Spinal cord (tissue), 10 donors: ENCODE results near the gene PTPN14. TPM values are rescaled to one million over a fixed set of nuclear protein-coding genes. Genes with fewer than 3 reads are reported as not detected.

Experiments
- DNase-seq, 6 donors: peaks; one replicate each; pipeline versions ENCODE4 v3.0.0 to v3.0.0-alpha.2; 2013 to 2015; ENCODE audit warnings: low spot score in 6 of 6, low read depth in 4 of 6
- H3K27ac ChIP-seq: one replicate; pipeline ENCODE4 v1.5.1; 2013; ENCODE audit warnings: low read depth, low read length, control low read depth
- H3K27me3 ChIP-seq: one replicate; pipeline ENCODE4 v1.6.1; 2013; ENCODE audit warnings: low read length; ENCODE audit not compliant: control insufficient read depth, insufficient read depth
- H3K36me3 ChIP-seq: one replicate; pipeline ENCODE4 v1.6.1; 2013; ENCODE audit warnings: low read length; ENCODE audit not compliant: control insufficient read depth, insufficient read depth
- H3K4me1 ChIP-seq: one replicate; pipeline ENCODE4 v1.6.1; 2013; ENCODE audit warnings: low read length; ENCODE audit not compliant: control insufficient read depth, insufficient read depth
- H3K4me3 ChIP-seq: one replicate; pipeline ENCODE4 v1.5.1; 2013; ENCODE audit warnings: low read depth, low read length, control low read depth
- H3K9me3 ChIP-seq: one replicate; pipeline ENCODE4 v1.6.1; 2013; ENCODE audit warnings: low read length; ENCODE audit not compliant: control insufficient read depth, insufficient read depth
- WGBS: methylation state at CpG from one replicate; pipeline ENCODE4 v1.1.5; 2013; ENCODE audit warnings: missing lambda C conversion rate; ENCODE audit not compliant: insufficient coverage; 5-methylcytosine and 5-hydroxymethylcytosine counted together
- polyA plus RNA-seq, 2 donors: library from polyadenylated mRNA; unstranded; fragments of 120-200 nt; gene quantifications; one replicate each; pipeline ENCODE4 v1.2.1, GENCODE V29; 2013; ENCODE audit not compliant: insufficient read length in 2 of 2
- total RNA-seq, 2 donors: library from RNA; depleted of rRNA in 1 of 2; stranded (reverse); fragments of 120-200 nt in 1 of 2; fragments of >200 nt in 1 of 2; gene quantifications; one replicate each; pipeline versions ENCODE4 v1.2.3 to v1.2.4, GENCODE V29; 2013 to 2014
- donor health status: healthy.

Gene PTPN14
- total and polyA plus RNA-seq, 4 donors, result 9.0 to 18.3 (median 13.3) TPM

DNA sequence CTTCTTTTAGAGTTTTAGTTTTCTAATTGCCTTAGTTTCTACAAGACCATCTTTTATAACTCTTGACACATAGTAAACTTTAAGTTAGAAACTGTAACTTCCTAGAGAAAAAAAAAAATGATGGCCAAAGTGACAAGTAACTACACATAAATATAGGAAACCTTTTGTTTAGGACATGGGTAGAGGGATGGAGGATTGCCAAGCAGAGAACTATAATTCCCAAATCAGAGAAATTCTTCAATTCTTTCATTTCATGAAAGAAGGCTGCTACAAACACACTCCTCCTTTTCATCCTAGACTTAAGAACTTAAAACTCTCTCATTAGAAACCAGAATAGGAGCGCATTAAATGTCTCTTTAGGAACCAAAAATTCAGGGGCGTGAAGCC, 125.0 kb downstream of the PTPN14 start:
- H3K36me3 ChIP-seq, result no peaks in the 10 kb centered on the region
- H3K9me3 ChIP-seq, result no peaks in the 10 kb centered on the region
- peak overlapping the region; percentile 58 for H3K27ac ChIP-seq
- no peak for DNase-seq
- no peaks in the 10 kb centered on the region for H3K27me3 ChIP-seq
- 77% methylated on average over 2 of the region's 2 CpGs for WGBS
- no peak overlapping the region for H3K4me3 ChIP-seq
- H3K4me1 ChIP-seq, result peaks cover 5% of the 10 kb centered on the region

DNA sequence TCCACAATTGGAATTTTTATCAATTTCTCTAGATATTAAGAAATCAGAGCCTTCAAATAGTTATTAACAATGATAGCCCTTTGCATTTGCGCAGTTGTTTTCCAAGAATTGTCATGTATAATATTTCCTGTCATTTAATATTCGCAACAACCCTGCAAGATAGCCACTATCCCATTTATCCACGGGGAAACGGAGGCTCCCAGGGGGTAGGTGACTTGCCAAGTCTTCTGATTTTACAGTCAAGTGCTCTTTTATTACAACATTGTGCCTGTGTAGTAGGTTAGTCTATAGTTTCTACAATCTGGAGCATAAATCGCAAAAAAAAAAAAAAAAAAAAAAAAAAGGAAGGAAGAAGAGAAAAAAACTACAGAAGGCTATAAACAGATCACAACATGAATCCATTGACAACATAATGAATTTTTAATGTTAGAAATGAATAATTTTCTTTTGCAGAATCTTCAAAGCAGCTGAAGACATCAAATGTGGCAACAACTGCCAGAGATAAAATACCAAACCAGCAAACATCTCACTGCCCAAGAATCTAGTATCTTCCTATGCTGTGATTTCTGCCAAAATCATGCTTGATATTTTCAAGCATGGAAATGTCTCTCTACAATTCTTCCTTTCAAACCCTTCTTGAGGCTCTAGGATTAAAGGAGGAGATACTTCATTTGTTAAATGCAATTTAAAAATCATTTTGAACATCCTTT, 125.5 kb downstream of the PTPN14 start:
- Histone ChIP-seq H3K9me3 (no peaks in the 10 kb centered on the region), H3K4me3 (no peak overlapping the region), H3K4me1 (peaks cover 5% of the 10 kb centered on the region), H3K36me3 (no peaks in the 10 kb centered on the region), H3K27me3 (no peaks in the 10 kb centered on the region), H3K27ac (peak overlapping the region; percentile 58)
- DNase-seq, result peak in 1 of 6 donors; percentile 32
- WGBS, result no CpG with 5 or more reads among the region's 5 CpGs

DNA sequence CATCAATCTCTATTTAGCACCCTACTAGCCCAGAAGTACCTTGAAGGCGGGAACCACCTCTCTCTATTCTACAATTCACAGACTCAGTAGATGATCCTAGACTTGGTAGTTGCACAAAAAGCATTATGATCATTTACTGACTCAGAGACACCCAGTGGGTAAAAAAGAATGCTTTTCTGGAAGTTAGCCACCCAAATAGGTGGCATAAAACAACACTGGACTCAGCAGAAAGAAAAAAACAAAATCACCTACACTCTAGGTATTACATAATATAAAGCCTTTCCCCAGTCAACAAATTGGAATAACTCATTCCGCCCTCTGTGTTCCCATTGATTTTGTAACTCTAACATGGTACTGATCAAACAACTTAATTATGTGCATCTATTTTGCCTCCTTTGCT, 126.3 kb downstream of the PTPN14 start:
- H3K27me3 ChIP-seq, result no peaks in the 10 kb centered on the region
- no peaks in the 10 kb centered on the region for H3K36me3 ChIP-seq
- H3K9me3 ChIP-seq, result no peaks in the 10 kb centered on the region
- no peak overlapping the region for H3K27ac ChIP-seq
- DNase-seq, result no peak
- no peak overlapping the region for H3K4me3 ChIP-seq
- H3K4me1 ChIP-seq, result peaks cover 5% of the 10 kb centered on the region
- WGBS, result 88% methylated on average over 2 of the region's 2 CpGs

GRCh38 chr1:214423045-214423444, 128.4 kb downstream of the PTPN14 start:
- 65% methylated on average over 3 of the region's 5 CpGs for WGBS

GRCh38 chr1:214422137-214422671, 129.2 kb downstream of the PTPN14 start:
- no peaks in the 10 kb centered on the region for H3K27me3 ChIP-seq
- DNase-seq, result no peak
- peaks cover 5% of the 10 kb centered on the region for H3K4me1 ChIP-seq
- H3K9me3 ChIP-seq, result no peaks in the 10 kb centered on the region
- H3K27ac ChIP-seq, result no peak overlapping the region
- WGBS, result 97% methylated on average over 3 of the region's 8 CpGs
- H3K36me3 ChIP-seq, result no peaks in the 10 kb centered on the region
- H3K4me3 ChIP-seq, result no peak overlapping the region

More at GRCh38 chr1:214423045-214423444, 128.4 kb downstream of the PTPN14 start:
- Histone ChIP-seq H3K4me1 (peaks cover 5% of the 10 kb centered on the region), H3K27ac (no peak overlapping the region), H3K9me3 (no peaks in the 10 kb centered on the region), H3K4me3 (no peak overlapping the region), H3K36me3 (no peaks in the 10 kb centered on the region), H3K27me3 (no peaks in the 10 kb centered on the region)
- DNase-seq, result no peak

- Histone ChIP-seq H3K9me3 (no peaks in the 10 kb centered on the region), H3K4me1 (no peaks in the 10 kb centered on the region), H3K4me3 (no peak overlapping the region), H3K27me3 (no peaks in the 10 kb centered on the region), H3K36me3 (no peaks in the 10 kb centered on the region), H3K27ac (no peak overlapping the region)
- 40% methylated on average over 1 of the region's 2 CpGs for WGBS
- DNase-seq, result no peak
Measured at GRCh38 chr1:214420833-214421232, 130.6 kb downstream of the PTPN14 start.

DNA sequence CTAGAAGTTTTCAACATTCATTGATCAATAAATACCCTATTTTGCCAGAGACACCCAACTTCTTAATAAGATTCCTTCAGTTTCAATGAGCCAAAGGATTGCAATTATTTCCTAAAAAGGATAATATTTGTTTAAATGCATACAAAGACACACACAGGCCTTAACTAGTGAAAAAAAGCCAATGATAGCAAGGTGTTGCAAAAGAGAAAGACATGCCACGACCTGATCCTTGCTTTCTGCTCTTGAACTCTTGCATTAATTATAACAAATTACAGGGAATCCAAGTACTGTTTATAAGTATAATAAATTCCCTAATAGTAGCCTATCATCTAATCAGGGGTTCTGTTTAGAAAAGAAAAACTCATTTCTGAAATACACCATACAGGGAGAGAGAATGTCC, 131.1 kb downstream of the PTPN14 start:
- Histone ChIP-seq H3K36me3 (no peaks in the 10 kb centered on the region), H3K4me1 (no peaks in the 10 kb centered on the region), H3K27ac (no peak overlapping the region), H3K27me3 (no peaks in the 10 kb centered on the region), H3K9me3 (no peaks in the 10 kb centered on the region), H3K4me3 (no peak overlapping the region)
- WGBS, result no CpG with 5 or more reads among the region's 1 CpG
- DNase-seq, result no peak

DNA sequence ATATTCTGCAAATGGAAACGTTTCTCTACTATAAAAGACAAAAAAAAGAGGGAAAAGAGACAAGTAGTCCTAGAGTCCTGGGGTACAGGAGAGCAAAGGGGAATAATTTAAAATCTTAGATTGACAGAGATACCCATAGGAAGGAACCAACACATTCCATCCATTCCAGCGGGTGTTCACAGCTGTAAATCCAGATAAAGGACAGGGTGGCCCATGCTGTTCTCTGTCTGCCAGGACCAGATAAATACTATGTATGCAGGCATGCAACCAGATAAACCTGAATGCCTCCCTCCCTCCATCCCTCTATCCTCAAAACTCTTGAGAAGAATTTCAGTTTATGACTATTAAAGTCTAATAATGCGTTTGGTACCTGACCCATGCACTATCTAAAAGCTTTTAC, 131.8 kb downstream of the PTPN14 start:
- Histone ChIP-seq H3K27me3 (no peaks in the 10 kb centered on the region), H3K9me3 (no peaks in the 10 kb centered on the region), H3K4me3 (no peak overlapping the region), H3K27ac (no peak overlapping the region), H3K4me1 (no peaks in the 10 kb centered on the region), H3K36me3 (no peaks in the 10 kb centered on the region)
- no CpG with 5 or more reads among the region's 3 CpGs for WGBS
- no peak for DNase-seq

- no peaks in the 10 kb centered on the region for H3K27me3 ChIP-seq
- no peak overlapping the region for H3K4me3 ChIP-seq
- DNase-seq, result no peak
- WGBS, result no CpG with 5 or more reads among the region's 1 CpG
- no peak overlapping the region for H3K27ac ChIP-seq
- no peaks in the 10 kb centered on the region for H3K4me1 ChIP-seq
- H3K9me3 ChIP-seq, result no peaks in the 10 kb centered on the region
- no peaks in the 10 kb centered on the region for H3K36me3 ChIP-seq
Measured at GRCh38 chr1:214418391-214418790, 133.0 kb downstream of the PTPN14 start.

- no peaks in the 10 kb centered on the region for H3K4me1 ChIP-seq
- DNase-seq, result no peak
- no peaks in the 10 kb centered on the region for H3K27me3 ChIP-seq
- no peaks in the 10 kb centered on the region for H3K9me3 ChIP-seq
- H3K36me3 ChIP-seq, result no peaks in the 10 kb centered on the region
- H3K4me3 ChIP-seq, result no peak overlapping the region
- no peak overlapping the region for H3K27ac ChIP-seq
- 92% methylated on average over 7 of the region's 9 CpGs for WGBS
Measured at GRCh38 chr1:214417545-214418210, 133.7 kb downstream of the PTPN14 start.
